HG02840 (cell line): ENCODE results near the gene KYAT1.

ENCODE experiments used
- ATAC-seq: cut with Tn5 transposase; IDR thresholded peaks from one replicate; pipeline ENCODE4 v1.9.1; 2021; ENCODE audit warnings: mild to moderate bottlenecking, moderate library complexity, moderate number of reproducible peaks; ENCODE audit not compliant: unreplicated experiment, low FRiP score

The KYAT1 gene

GRCh38 chr9:128881884-128882676 lies at the start of gene KYAT1, which contains the start of gene LRRC8A:
Gene KYAT1, minus strand, starts transcription at chr9:128881950. Its CDS starts 36,545 bp downstream, at chr9:128845405.
Gene LRRC8A, plus strand, starts transcription at chr9:128882133. Its CDS starts 25,032 bp downstream, at chr9:128907165.
- ATAC-seq, result peak; percentile 90

GRCh38 chr9:128929560-128929959 lies 47.8 kb upstream of the KYAT1 start:
- no peak for ATAC-seq

GRCh38 chr9:128928624-128929023 lies 46.9 kb upstream of the KYAT1 start:
- ATAC-seq, result no peak

- ATAC-seq, result no peak
Measured at GRCh38 chr9:128927731-128928411, 46.1 kb upstream of the KYAT1 start.

GRCh38 chr9:128923493-128923883 lies 41.7 kb upstream of the KYAT1 start:
- no peak for ATAC-seq

GRCh38 chr9:128921881-128922763 lies 40.4 kb upstream of the KYAT1 start:
- no peak for ATAC-seq

GRCh38 chr9:128920381-128921058 lies 38.8 kb upstream of the KYAT1 start, which contains the start of gene PHYHD1:
Gene PHYHD1, plus strand, starts transcription at chr9:128920982. Its CDS starts 1,342 bp downstream, at chr9:128922324.
- ATAC-seq, result no peak

- no peak for ATAC-seq
Measured at GRCh38 chr9:128919402-128920089, 37.8 kb upstream of the KYAT1 start.

- ATAC-seq, result no peak
Measured at GRCh38 chr9:128918921-128919320, 37.2 kb upstream of the KYAT1 start.

GRCh38 chr9:128917151-128917849 lies 35.5 kb upstream of the KYAT1 start:
- no peak for ATAC-seq

GRCh38 chr9:128916745-128917144 lies 35.0 kb upstream of the KYAT1 start:
- no peak for ATAC-seq

GRCh38 chr9:128916204-128916603 lies 34.5 kb upstream of the KYAT1 start:
- no peak for ATAC-seq

- ATAC-seq, result no peak
Measured at GRCh38 chr9:128913995-128914772, 32.4 kb upstream of the KYAT1 start.

GRCh38 chr9:128913048-128913900 lies 31.5 kb upstream of the KYAT1 start:
- no peak for ATAC-seq

- no peak for ATAC-seq
Measured at GRCh38 chr9:128912270-128912853, 30.6 kb upstream of the KYAT1 start.

GRCh38 chr9:128911529-128912035 lies 29.8 kb upstream of the KYAT1 start:
- ATAC-seq, result no peak

GRCh38 chr9:128910906-128911305 lies 29.2 kb upstream of the KYAT1 start:
- ATAC-seq, result no peak
